ENCODE measurements around the gene PLXND1. TPM values are rescaled to one million over a fixed set of nuclear protein-coding genes. Genes with fewer than 3 reads are reported as not detected.

The PLXND1 gene
- total RNA-seq, 4 donors from 2014 or later, result 50.5 to 89.9 (median 76.6) TPM

- DNase-seq (ENCODE audit: extremely low spot score), result no peak
- Histone ChIP-seq H3K27me3 (no peaks in the 10 kb centered on the region), H3K9me3 (peaks cover 0 to 4% (median 0%) of the 10 kb centered on the region in 4 donors), H3K4me3 (no peak overlapping the region), H3K27ac (replicated peaks in 1 of 4) (no peak overlapping the region), H3K36me3 (no peaks in the 10 kb centered on the region), H3K4me1 (no peaks in the 10 kb centered on the region)
- intact Hi-C loops (cut with DNase I), result no loop called here
- TF ChIP-seq POLR2AphosphoS5 (IDR thresholded peaks at IDR 0.05) (no peak), EP300 (IDR thresholded peaks at IDR 0.05) (no peak), POLR2A (IDR thresholded peaks at IDR 0.05; ENCODE audit: low read depth) (no peak), CTCF (IDR thresholded peaks at IDR 0.05) (no peak)
- 79% methylated on average over 3 of the region's 3 CpGs for WGBS
Measured at GRCh38 chr3:129638481-129638880, 32.0 kb upstream of the PLXND1 start.

GRCh38 chr3:129636082-129636481, 29.6 kb upstream of the PLXND1 start:
- DNase-seq (ENCODE audit: extremely low spot score), result no peak
- no peak overlapping the region for H3K27ac ChIP-seq (replicated peaks in 1 of 4)

GRCh38 chr3:129635656-129636055, 29.2 kb upstream of the PLXND1 start:
- H3K4me1 ChIP-seq, result no peaks in the 10 kb centered on the region
- peaks cover 0 to 4% (median 0%) of the 10 kb centered on the region in 4 donors for H3K9me3 ChIP-seq
- H3K4me3 ChIP-seq, result no peak overlapping the region
- no peak for DNase-seq (ENCODE audit: extremely low spot score)
- WGBS, result 89% methylated on average over 3 of the region's 4 CpGs
- H3K27ac ChIP-seq (replicated peaks in 1 of 4), result no peak overlapping the region
- no peaks in the 10 kb centered on the region for H3K36me3 ChIP-seq
- no peaks in the 10 kb centered on the region for H3K27me3 ChIP-seq
- intact Hi-C loops (cut with DNase I), result no loop called here
- TF ChIP-seq POLR2AphosphoS5 (IDR thresholded peaks at IDR 0.05) (no peak), EP300 (IDR thresholded peaks at IDR 0.05) (no peak), CTCF (IDR thresholded peaks at IDR 0.05) (no peak), POLR2A (IDR thresholded peaks at IDR 0.05; ENCODE audit: low read depth) (no peak)

More at GRCh38 chr3:129636082-129636481, 29.6 kb upstream of the PLXND1 start:
- TF ChIP-seq EP300 (IDR thresholded peaks at IDR 0.05) (no peak), POLR2AphosphoS5 (IDR thresholded peaks at IDR 0.05) (no peak), CTCF (IDR thresholded peaks at IDR 0.05) (no peak), POLR2A (IDR thresholded peaks at IDR 0.05; ENCODE audit: low read depth) (no peak)
- 79% methylated on average over 3 of the region's 3 CpGs for WGBS
- Histone ChIP-seq H3K27me3 (no peaks in the 10 kb centered on the region), H3K9me3 (peaks cover 0 to 4% (median 0%) of the 10 kb centered on the region in 4 donors), H3K36me3 (no peaks in the 10 kb centered on the region), H3K4me3 (no peak overlapping the region), H3K4me1 (no peaks in the 10 kb centered on the region)
- intact Hi-C loops (cut with DNase I), result no loop called here

- no peaks in the 10 kb centered on the region for H3K27me3 ChIP-seq
- WGBS, result 79% methylated on average over 10 of the region's 10 CpGs
- intact Hi-C loops (cut with DNase I), result no loop called here
- no peaks in the 10 kb centered on the region for H3K36me3 ChIP-seq
- peaks cover 0 to 4% (median 0%) of the 10 kb centered on the region in 4 donors for H3K9me3 ChIP-seq
- H3K27ac ChIP-seq (replicated peaks in 1 of 4), result no peak overlapping the region
- no peak for DNase-seq (ENCODE audit: extremely low spot score)
- no peak overlapping the region for H3K4me3 ChIP-seq
- no peaks in the 10 kb centered on the region for H3K4me1 ChIP-seq
- TF ChIP-seq POLR2AphosphoS5 (IDR thresholded peaks at IDR 0.05), result no peak
- TF ChIP-seq CTCF (IDR thresholded peaks at IDR 0.05), result no peak
- TF ChIP-seq EP300 (IDR thresholded peaks at IDR 0.05), result no peak
- TF ChIP-seq POLR2A (IDR thresholded peaks at IDR 0.05; ENCODE audit: low read depth), result no peak
Measured at GRCh38 chr3:129633751-129634481, 27.4 kb upstream of the PLXND1 start.
